NCI-H1048 (cell line): ENCODE results near the gene ITPKB.

Experiments used
- DNase-seq: peaks from one replicate; lab custom pipeline; 2025; lab: John Stamatoyannopoulos, UW

The ITPKB gene

GRCh38 chr1:226685196-226685820 is 53.8 kb downstream of the ITPKB start:
- no peak for DNase-seq

- no peak for DNase-seq
These were observed 55.1 kb downstream of the ITPKB start for GRCh38 chr1:226684026-226684425.

GRCh38 chr1:226682871-226683814 is 55.9 kb downstream of the ITPKB start:
- DNase-seq: no peak

GRCh38 chr1:226681652-226682493 is 57.2 kb downstream of the ITPKB start:
- no peak for DNase-seq

GRCh38 chr1:226680653-226681052 is 58.4 kb downstream of the ITPKB start:
- no peak for DNase-seq

- DNase-seq: no peak
These were observed 59.1 kb downstream of the ITPKB start for GRCh38 chr1:226679853-226680516.

GRCh38 chr1:226679262-226679661 is 59.8 kb downstream of the ITPKB start:
- DNase-seq: no peak

GRCh38 chr1:226678701-226679100 is 60.4 kb downstream of the ITPKB start:
- no peak for DNase-seq

GRCh38 chr1:226678251-226678650 is 60.8 kb downstream of the ITPKB start:
- no peak for DNase-seq

- DNase-seq: no peak
These were observed 61.8 kb downstream of the ITPKB start for GRCh38 chr1:226677027-226678020.

- no peak for DNase-seq
These were observed 62.7 kb downstream of the ITPKB start for GRCh38 chr1:226676381-226676780.

- no peak for DNase-seq
These were observed 63.2 kb downstream of the ITPKB start for GRCh38 chr1:226675715-226676357.

GRCh38 chr1:226674892-226675714 is 64.0 kb downstream of the ITPKB start:
- no peak for DNase-seq

GRCh38 chr1:226672339-226672762 is 66.7 kb downstream of the ITPKB start:
- no peak for DNase-seq

GRCh38 chr1:226671277-226671676 is 67.8 kb downstream of the ITPKB start:
- DNase-seq: no peak

- no peak for DNase-seq
These were observed 69.0 kb downstream of the ITPKB start for GRCh38 chr1:226670073-226670472.

GRCh38 chr1:226668173-226668560 is 70.9 kb downstream of the ITPKB start:
- DNase-seq: no peak

- no peak for DNase-seq
These were observed 72.4 kb downstream of the ITPKB start for GRCh38 chr1:226666692-226667091.

GRCh38 chr1:226666164-226666506 is 72.9 kb downstream of the ITPKB start:
- no peak for DNase-seq
